ENCODE measurements around the gene PTDSS2. TPM values are rescaled to one million over a fixed set of nuclear protein-coding genes. Genes with fewer than 3 reads are reported as not detected.
A peak's percentile ranks its signal among the peaks of the same experiment; 100 is the strongest.

Gene PTDSS2
- total and polyA plus RNA-seq, 2 of the 13 experiments (the other 11 are each of a cell fraction or from before 2014, with no cell fraction given): 21.7 to 26.4 TPM

- TF ChIP-seq ATRX (CRISPR knock-in tag; IDR thresholded peaks at IDR 0.05; ENCODE audit: borderline replicate concordance) (no peak), TRIM22 (IDR thresholded peaks at IDR 0.05) (no peak), AGO2 (optimal IDR thresholded peaks at IDR 0.05; ENCODE audit: low read depth, low read length) (peak; percentile 25), RFX3 (CRISPR knock-in tag; IDR thresholded peaks at IDR 0.05) (no peak), NFYB (CRISPR knock-in tag; IDR thresholded peaks at IDR 0.05) (no peak), NR2F1 (CRISPR knock-in tag; IDR thresholded peaks at IDR 0.05) (no peak)
- FAIRE-seq: no peak
- in situ Hi-C loops (cut with HindIII; ENCODE audit: extremely low pct_ligation_motif_present, low pct_unique_long_range_greater_than_20kb): no loop called here
- Histone ChIP-seq H3K4me3 (replicated peaks in 1 of 3; ENCODE audit: insufficient read depth in 1 of 3, low read depth in 2 of 3, low read length in 3 of 3) (no peak overlapping the region), H2AFZ (ENCODE audit: low read length) (no peak overlapping the region), H3K27ac (ENCODE audit: extremely low read length, insufficient read depth, low read length) (no peak overlapping the region), H3K9ac (ENCODE audit: insufficient read depth, low read depth, low read length) (no peak overlapping the region), H3K9me3 (ENCODE audit: low read length) (no peaks in the 10 kb centered on the region), H3K79me2 (ENCODE audit: insufficient read depth, low read length) (peaks cover 28% of the 10 kb centered on the region), H3K27me3 (ENCODE audit: control insufficient read depth in 1 of 2, insufficient read depth in 2 of 2, low read length in 2 of 2) (no peaks in the 10 kb centered on the region), H3K36me3 (replicated peaks in 1 of 2; ENCODE audit: control insufficient read depth in 1 of 2, insufficient read depth in 2 of 2, low read length in 2 of 2) (peaks cover 24 to 41% of the 10 kb centered on the region in 2 experiments), H3K4me1 (ENCODE audit: insufficient read depth, low read length) (peaks cover 21% of the 10 kb centered on the region), H3K4me2 (ENCODE audit: low read depth, low read length) (no peak overlapping the region), H4K20me1 (ENCODE audit: insufficient read depth, low read length) (no peaks in the 10 kb centered on the region)
- POLR2A ChIA-PET: no interaction called here
- CTCF ChIA-PET (ENCODE audit: low intra/inter-chr PET ratio, low total read pairs): no interaction called here
- no peak for ATAC-seq
- WGBS (ENCODE audit: low lambda C conversion rate): 97% methylated on average over 17 of the region's 24 CpGs
- intact Hi-C loops (cut with micrococcal nuclease; ENCODE audit: unreplicated experiment): no loop called here
- no TSS peak for BruUV-seq (replicated peaks)
- no peak for DNase-seq (ENCODE audit: low spot score)
These were observed 53.3 kb downstream of the PTDSS2 start for GRCh38 chr11:503179-503981.
